ENCODE data around the gene UTP25.
"Not testable (repeated sequence)": the region's sequence is repeated elsewhere in the genome, so short reads cannot be mapped to it uniquely, and the experiment has no call there.

Gene UTP25

GRCh38 chr1:209898271-209898670, 70.5 kb downstream of the UTP25 start:
- not testable (repeated sequence) for FAIRE-seq

- FAIRE-seq = not testable (repeated sequence)
Observed at GRCh38 chr1:209898851-209899250, 71.1 kb downstream of the UTP25 start.

- no peak for FAIRE-seq
Observed at GRCh38 chr1:209899948-209900347, 72.2 kb downstream of the UTP25 start.

- no peak for FAIRE-seq
Observed at GRCh38 chr1:209900734-209901133, 73.0 kb downstream of the UTP25 start.

GRCh38 chr1:209901211-209901610, 73.4 kb downstream of the UTP25 start:
- FAIRE-seq = no peak

GRCh38 chr1:209904774-209905173, 77.0 kb downstream of the UTP25 start:
- FAIRE-seq = not testable (repeated sequence)

Data from colon (tissue), 2 donors.